Measurements from ENCODE around the gene CAMK2B. TPM values are rescaled to one million over a fixed set of nuclear protein-coding genes. Genes with fewer than 3 reads are reported as not detected.

CAMK2B gene
- total RNA-seq, 2 experiments from 2014 or later: 0.11 TPM; not detected in 1

- POLR2A ChIA-PET: no interaction called here
- Mint-ChIP-seq H3K27me3 (peaks cover 33% of the 10 kb centered on the region), H3K36me3 (no peaks in the 10 kb centered on the region), H3K4me1 (no peaks in the 10 kb centered on the region), H3K27ac (no peak overlapping the region), H3K9me3 (no peaks in the 10 kb centered on the region), H3K4me3 (no peak overlapping the region)
- no peak for DNase-seq
- no peak for ATAC-seq (ENCODE audit: low read depth)
Measured at GRCh38 chr7:44291733-44292419, 33.5 kb downstream of the CAMK2B start.

GRCh38 chr7:44291066-44291732 lies 34.2 kb downstream of the CAMK2B start:
- POLR2A ChIA-PET: no interaction called here
- peak; percentile 22 for DNase-seq
- H3K27ac Mint-ChIP-seq: no peak overlapping the region
- H3K4me3 Mint-ChIP-seq: no peak overlapping the region
- no peaks in the 10 kb centered on the region for H3K4me1 Mint-ChIP-seq
- H3K27me3 Mint-ChIP-seq: peaks cover 27% of the 10 kb centered on the region
- ATAC-seq (ENCODE audit: low read depth): no peak
- H3K36me3 Mint-ChIP-seq: no peaks in the 10 kb centered on the region
- no peaks in the 10 kb centered on the region for H3K9me3 Mint-ChIP-seq

GRCh38 chr7:44290252-44290620 lies 35.2 kb downstream of the CAMK2B start:
- H3K36me3 Mint-ChIP-seq: no peaks in the 10 kb centered on the region
- no peaks in the 10 kb centered on the region for H3K9me3 Mint-ChIP-seq
- POLR2A ChIA-PET: no interaction called here
- peaks cover 19% of the 10 kb centered on the region for H3K27me3 Mint-ChIP-seq
- H3K4me1 Mint-ChIP-seq: no peaks in the 10 kb centered on the region
- no peak overlapping the region for H3K27ac Mint-ChIP-seq
- H3K4me3 Mint-ChIP-seq: no peak overlapping the region
- DNase-seq: no peak
- ATAC-seq (ENCODE audit: low read depth): no peak

GRCh38 chr7:44289341-44290251 lies 35.8 kb downstream of the CAMK2B start:
- H3K9me3 Mint-ChIP-seq: no peaks in the 10 kb centered on the region
- POLR2A ChIA-PET: no interaction called here
- ATAC-seq (ENCODE audit: low read depth): no peak
- H3K27ac Mint-ChIP-seq: no peak overlapping the region
- no peak overlapping the region for H3K4me3 Mint-ChIP-seq
- peak; percentile 21 for DNase-seq
- H3K4me1 Mint-ChIP-seq: no peaks in the 10 kb centered on the region
- peaks cover 14% of the 10 kb centered on the region for H3K27me3 Mint-ChIP-seq
- no peaks in the 10 kb centered on the region for H3K36me3 Mint-ChIP-seq

- POLR2A ChIA-PET: no interaction called here
- no peak overlapping the region for H3K27ac Mint-ChIP-seq
- no peaks in the 10 kb centered on the region for H3K9me3 Mint-ChIP-seq
- no peak overlapping the region for H3K4me3 Mint-ChIP-seq
- no peaks in the 10 kb centered on the region for H3K4me1 Mint-ChIP-seq
- no peak for ATAC-seq (ENCODE audit: low read depth)
- DNase-seq: peak; percentile 15
- H3K27me3 Mint-ChIP-seq: peaks cover 8% of the 10 kb centered on the region
- H3K36me3 Mint-ChIP-seq: no peaks in the 10 kb centered on the region
Measured at GRCh38 chr7:44288811-44289340, 36.5 kb downstream of the CAMK2B start.

GRCh38 chr7:44288381-44288685 lies 37.1 kb downstream of the CAMK2B start:
- H3K27ac Mint-ChIP-seq: no peak overlapping the region
- DNase-seq (no peak), ATAC-seq (ENCODE audit: low read depth) (no peak)
- POLR2A ChIA-PET: no interaction called here
- H3K36me3 Mint-ChIP-seq: no peaks in the 10 kb centered on the region
- no peaks in the 10 kb centered on the region for H3K9me3 Mint-ChIP-seq
- peaks cover 8% of the 10 kb centered on the region for H3K27me3 Mint-ChIP-seq
- H3K4me1 Mint-ChIP-seq: no peaks in the 10 kb centered on the region
- no peak overlapping the region for H3K4me3 Mint-ChIP-seq

GRCh38 chr7:44287488-44288380 lies 37.7 kb downstream of the CAMK2B start:
- no peak overlapping the region for H3K4me3 Mint-ChIP-seq
- peaks cover 8% of the 10 kb centered on the region for H3K27me3 Mint-ChIP-seq
- H3K36me3 Mint-ChIP-seq: no peaks in the 10 kb centered on the region
- H3K9me3 Mint-ChIP-seq: no peaks in the 10 kb centered on the region
- DNase-seq (peak; percentile 15), ATAC-seq (ENCODE audit: low read depth) (no peak)
- POLR2A ChIA-PET: no interaction called here
- H3K4me1 Mint-ChIP-seq: no peaks in the 10 kb centered on the region
- no peak overlapping the region for H3K27ac Mint-ChIP-seq

GRCh38 chr7:44286618-44287487 lies 38.5 kb downstream of the CAMK2B start:
- H3K4me3 Mint-ChIP-seq: no peak overlapping the region
- H3K4me1 Mint-ChIP-seq: no peaks in the 10 kb centered on the region
- H3K9me3 Mint-ChIP-seq: no peaks in the 10 kb centered on the region
- peaks cover 8% of the 10 kb centered on the region for H3K27me3 Mint-ChIP-seq
- POLR2A ChIA-PET: no interaction called here
- no peaks in the 10 kb centered on the region for H3K36me3 Mint-ChIP-seq
- ATAC-seq (ENCODE audit: low read depth) (no peak), DNase-seq (peak; percentile 27)
- H3K27ac Mint-ChIP-seq: no peak overlapping the region

- Mint-ChIP-seq H3K36me3 (no peaks in the 10 kb centered on the region), H3K9me3 (no peaks in the 10 kb centered on the region), H3K4me1 (no peaks in the 10 kb centered on the region), H3K27ac (no peak overlapping the region), H3K4me3 (no peak overlapping the region), H3K27me3 (peaks cover 8% of the 10 kb centered on the region)
- POLR2A ChIA-PET: no interaction called here
- ATAC-seq (ENCODE audit: low read depth) (no peak), DNase-seq (peak; percentile 23)
Measured at GRCh38 chr7:44286182-44286617, 39.2 kb downstream of the CAMK2B start.

GRCh38 chr7:44285561-44285960 lies 39.8 kb downstream of the CAMK2B start:
- POLR2A ChIA-PET: no interaction called here
- ATAC-seq (ENCODE audit: low read depth): no peak
- no peaks in the 10 kb centered on the region for H3K9me3 Mint-ChIP-seq
- H3K4me1 Mint-ChIP-seq: no peaks in the 10 kb centered on the region
- H3K27me3 Mint-ChIP-seq: peaks cover 6% of the 10 kb centered on the region
- no peaks in the 10 kb centered on the region for H3K36me3 Mint-ChIP-seq
- DNase-seq: no peak
- H3K27ac Mint-ChIP-seq: no peak overlapping the region
- no peak overlapping the region for H3K4me3 Mint-ChIP-seq

GRCh38 chr7:44284881-44285541 lies 40.4 kb downstream of the CAMK2B start:
- POLR2A ChIA-PET: interaction anchor here (0.6 kb wide), 1 partner anchor 527 kb away, joined by 3 read pairs; no protein-coding TSS in a partner anchor
- Mint-ChIP-seq H3K4me1 (no peaks in the 10 kb centered on the region), H3K27ac (no peak overlapping the region), H3K4me3 (no peak overlapping the region), H3K27me3 (peaks cover 3% of the 10 kb centered on the region), H3K9me3 (no peaks in the 10 kb centered on the region), H3K36me3 (no peaks in the 10 kb centered on the region)
- DNase-seq: peak; percentile 21
- no peak for ATAC-seq (ENCODE audit: low read depth)

GRCh38 chr7:44284216-44284615 lies 41.2 kb downstream of the CAMK2B start:
- POLR2A ChIA-PET: interaction anchor here (0.6 kb wide), 1 partner anchor 528 kb away, joined by 3 read pairs; no protein-coding TSS in a partner anchor
- DNase-seq (peak; percentile 24), ATAC-seq (ENCODE audit: low read depth) (no peak)
- Mint-ChIP-seq H3K27ac (no peak overlapping the region), H3K9me3 (no peaks in the 10 kb centered on the region), H3K27me3 (no peaks in the 10 kb centered on the region), H3K4me1 (no peaks in the 10 kb centered on the region), H3K36me3 (no peaks in the 10 kb centered on the region), H3K4me3 (no peak overlapping the region)

Data from activated naive CD8-positive, alpha-beta T cell treated with anti-CD3 and anti-CD28 coated beads, Interleukin-2, amount 10 ng/mL, durations not matched to agents 7 days and 5 days (primary cell).